Stimulated activated naive CD8-positive, alpha-beta T cell treated with anti-CD3 and anti-CD28 coated beads, Interleukin-15, Interleukin-2, amounts not matched to agents 100 ng/mL and 50 ng/mL, for 24 hours (primary cell): Measurements from ENCODE around the gene ZNF581.

Experiments used
- H3K27ac Mint-ChIP-seq: one replicate; pipeline ENCODE4 v1.8.0; 2021; ENCODE audit warnings: mild to moderate bottlenecking, mixed read lengths
- H3K27me3 Mint-ChIP-seq: one replicate; pipeline ENCODE4 v1.8.0; 2021; ENCODE audit warnings: mixed read lengths
- H3K36me3 Mint-ChIP-seq: one replicate; pipeline ENCODE4 v1.8.0; 2021; ENCODE audit warnings: low read depth, mixed read lengths
- H3K4me1 Mint-ChIP-seq: one replicate; pipeline ENCODE4 v1.8.0; 2021; ENCODE audit warnings: low read depth, mixed read lengths
- H3K4me3 Mint-ChIP-seq: one replicate; pipeline ENCODE4 v1.8.0; 2021; ENCODE audit warnings: mild to moderate bottlenecking, mixed read lengths
- H3K9me3 Mint-ChIP-seq: one replicate; pipeline ENCODE4 v1.8.0; 2021; ENCODE audit warnings: mixed read lengths

The ZNF581 gene

DNA sequence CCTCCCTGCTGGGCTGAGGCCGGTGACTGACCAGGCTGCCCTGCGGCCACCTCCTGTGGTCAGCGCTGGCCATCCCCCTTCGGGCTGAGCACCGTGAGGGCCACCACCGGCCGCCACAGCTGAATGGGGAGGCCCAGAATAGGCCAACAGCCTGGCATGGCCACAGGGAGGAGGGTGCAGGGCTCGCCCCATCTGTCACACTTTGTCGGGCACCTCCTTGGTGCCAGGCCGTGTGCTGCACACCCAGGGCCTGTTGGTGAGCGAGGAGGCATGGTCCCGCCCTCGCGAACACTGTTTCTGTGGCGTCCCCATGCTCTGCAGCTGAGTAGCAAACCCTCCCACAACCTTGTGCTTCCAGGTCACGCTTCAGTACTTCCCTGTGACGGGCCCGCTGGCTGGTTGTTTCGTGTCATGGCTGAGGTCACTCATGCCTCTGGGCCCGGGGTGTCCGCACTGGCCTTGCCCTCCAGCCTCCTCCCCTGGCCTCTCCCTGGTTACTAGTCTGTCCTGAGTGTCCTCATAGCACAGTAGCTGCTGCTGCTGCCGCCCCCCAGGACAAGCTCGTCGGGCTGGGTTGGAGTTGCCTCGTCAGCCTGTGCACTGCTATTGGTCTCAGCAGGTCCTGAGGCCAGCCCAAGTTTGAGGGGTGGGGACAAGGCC, 46.8 kb downstream of the ZNF581 start:
- H3K4me3 Mint-ChIP-seq, result no peak overlapping the region
- peaks cover 24% of the 10 kb centered on the region for H3K36me3 Mint-ChIP-seq
- no peak overlapping the region for H3K27ac Mint-ChIP-seq
- no peaks in the 10 kb centered on the region for H3K4me1 Mint-ChIP-seq
- no peaks in the 10 kb centered on the region for H3K27me3 Mint-ChIP-seq
- H3K9me3 Mint-ChIP-seq, result no peaks in the 10 kb centered on the region

DNA sequence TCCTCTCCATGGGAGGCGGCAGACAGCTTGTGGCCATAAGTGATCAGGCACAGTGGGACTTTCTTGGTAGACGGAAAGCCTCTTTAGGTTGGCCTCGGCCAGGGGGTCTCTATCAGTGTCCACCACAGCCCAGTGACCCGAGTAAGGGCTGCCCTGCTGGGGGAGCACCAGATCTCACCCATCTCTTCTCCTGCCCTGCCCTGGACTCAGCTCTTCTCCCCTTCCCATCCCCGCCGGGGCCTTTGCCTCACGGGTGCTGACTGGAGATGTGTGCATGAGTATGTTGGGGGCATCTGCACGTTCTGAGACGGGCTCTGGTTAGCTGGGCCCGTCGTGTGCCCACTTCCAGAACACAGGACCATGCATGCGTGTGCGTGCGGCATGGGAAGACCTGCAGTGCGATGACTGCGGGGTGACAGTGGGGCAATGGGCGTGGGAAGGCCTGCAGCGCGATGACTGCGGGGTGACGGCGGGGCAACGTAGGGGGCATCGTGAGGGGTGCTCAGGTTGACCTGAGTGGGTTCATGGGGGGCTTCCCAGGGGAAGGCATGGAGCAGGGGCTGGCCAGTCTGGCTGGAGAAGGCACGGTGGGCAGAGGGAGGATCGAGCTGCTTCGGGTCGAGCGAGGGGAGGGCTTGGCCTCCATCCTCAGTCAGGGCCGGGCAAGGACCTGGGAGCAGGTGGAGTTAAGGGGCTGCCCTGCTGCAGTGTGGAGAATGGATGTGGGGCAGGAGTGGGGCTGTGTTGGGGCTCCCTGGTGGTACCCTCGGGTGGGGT, 47.5 kb downstream of the ZNF581 start:
- Mint-ChIP-seq H3K4me3 (no peak overlapping the region), H3K36me3 (peaks cover 19% of the 10 kb centered on the region), H3K27me3 (no peaks in the 10 kb centered on the region)

DNA sequence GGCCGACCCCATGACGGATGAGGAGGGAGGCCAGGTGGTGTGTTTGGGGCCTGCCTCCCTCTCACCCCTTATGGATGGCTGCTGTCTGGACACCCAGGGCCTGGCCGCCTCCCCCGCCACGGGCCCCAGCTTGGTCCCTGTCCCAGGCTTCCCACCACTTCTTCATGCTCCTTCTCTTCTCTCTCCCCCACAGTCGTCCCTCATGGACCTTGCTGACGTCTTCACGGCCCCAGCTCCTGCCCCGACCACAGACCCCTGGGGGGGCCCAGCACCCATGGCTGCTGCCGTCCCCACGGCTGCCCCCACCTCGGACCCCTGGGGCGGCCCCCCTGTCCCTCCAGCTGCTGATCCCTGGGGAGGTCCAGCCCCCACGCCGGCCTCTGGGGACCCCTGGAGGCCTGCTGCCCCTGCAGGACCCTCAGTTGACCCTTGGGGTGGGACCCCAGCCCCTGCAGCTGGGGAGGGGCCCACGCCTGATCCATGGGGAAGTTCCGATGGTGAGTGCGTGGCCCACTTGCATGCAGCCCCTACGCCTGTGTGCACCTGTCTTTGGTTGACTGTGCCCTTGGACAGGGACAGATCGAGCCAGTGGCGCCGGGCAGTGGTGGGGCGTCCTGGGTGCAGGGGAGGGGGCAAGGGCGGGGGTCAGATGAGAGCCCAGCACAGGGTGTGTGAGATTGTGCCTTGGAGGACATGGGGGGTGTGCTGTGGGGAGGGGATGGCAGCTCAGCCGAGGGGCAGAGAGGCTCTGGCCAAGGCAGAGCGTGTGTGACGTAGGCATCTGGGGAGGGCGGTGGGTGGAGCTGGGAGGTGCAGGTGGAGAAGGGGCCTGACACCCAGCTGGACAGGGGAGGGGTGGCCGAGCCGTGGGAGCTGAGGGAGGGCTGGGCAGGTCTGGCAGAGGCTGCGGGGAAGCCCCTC, 48.4 kb downstream of the ZNF581 start:
- H3K27ac Mint-ChIP-seq, result no peak overlapping the region
- no peak overlapping the region for H3K4me3 Mint-ChIP-seq
- peaks cover 13% of the 10 kb centered on the region for H3K36me3 Mint-ChIP-seq
- no peaks in the 10 kb centered on the region for H3K9me3 Mint-ChIP-seq
- no peaks in the 10 kb centered on the region for H3K4me1 Mint-ChIP-seq
- no peaks in the 10 kb centered on the region for H3K27me3 Mint-ChIP-seq

More for the DNA sequence above, 47.5 kb downstream of the ZNF581 start:
- Mint-ChIP-seq H3K27ac (no peak overlapping the region), H3K9me3 (no peaks in the 10 kb centered on the region), H3K4me1 (no peaks in the 10 kb centered on the region)

DNA sequence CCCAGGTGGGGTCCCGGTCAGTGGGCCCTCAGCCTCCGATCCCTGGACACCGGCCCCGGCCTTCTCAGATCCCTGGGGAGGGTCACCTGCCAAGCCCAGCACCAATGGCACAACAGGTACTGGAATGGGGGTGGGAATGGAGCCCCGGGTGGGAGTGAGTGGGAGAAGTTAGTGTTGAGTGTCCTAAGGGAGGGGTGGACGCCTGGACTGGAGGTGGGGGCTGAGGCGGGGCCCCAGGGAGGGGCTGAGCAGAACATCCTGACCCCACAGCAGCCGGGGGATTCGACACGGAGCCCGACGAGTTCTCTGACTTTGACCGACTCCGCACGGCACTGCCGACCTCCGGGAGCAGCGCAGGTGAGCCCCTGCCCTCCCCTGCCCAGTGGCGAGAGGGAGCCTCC, 49.2 kb downstream of the ZNF581 start:
- H3K36me3 Mint-ChIP-seq, result peaks cover 18% of the 10 kb centered on the region
- no peak overlapping the region for H3K4me3 Mint-ChIP-seq
- H3K27me3 Mint-ChIP-seq, result no peaks in the 10 kb centered on the region
- no peaks in the 10 kb centered on the region for H3K9me3 Mint-ChIP-seq
- H3K4me1 Mint-ChIP-seq, result no peaks in the 10 kb centered on the region
- no peak overlapping the region for H3K27ac Mint-ChIP-seq

DNA sequence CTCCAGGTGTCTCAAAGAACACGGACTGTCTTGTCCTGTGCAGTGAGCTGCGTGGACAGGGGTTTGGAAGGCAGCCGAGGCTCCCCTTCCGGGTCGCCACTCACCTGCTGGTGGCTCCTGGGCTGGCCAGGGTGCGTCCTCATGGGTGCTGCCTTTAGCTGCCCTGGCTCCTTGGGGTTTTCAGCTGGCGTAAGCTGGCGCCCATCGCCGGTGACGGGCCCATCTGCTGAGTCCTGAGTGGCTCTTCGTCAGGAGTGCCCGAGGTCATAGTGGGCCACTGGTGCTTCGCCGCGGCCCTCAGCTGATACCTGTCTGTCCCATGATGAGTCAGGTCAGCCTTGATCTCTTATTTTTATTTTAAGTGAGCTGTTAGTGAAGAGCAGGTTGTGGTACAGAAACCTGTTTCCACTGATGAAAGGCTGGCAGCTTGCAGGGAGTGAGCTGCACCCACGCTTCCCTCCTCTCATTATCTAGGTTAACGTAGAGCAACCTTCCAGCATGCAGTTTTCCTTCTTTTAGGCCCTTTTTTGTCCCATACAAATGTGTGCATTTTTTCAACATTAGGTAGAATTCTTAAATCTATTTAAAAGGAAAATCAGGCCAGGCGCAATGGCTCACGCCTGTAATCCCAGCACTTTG, 50.0 kb downstream of the ZNF581 start:
- no peaks in the 10 kb centered on the region for H3K4me1 Mint-ChIP-seq
- no peak overlapping the region for H3K4me3 Mint-ChIP-seq
- H3K27ac Mint-ChIP-seq, result no peak overlapping the region
- no peaks in the 10 kb centered on the region for H3K9me3 Mint-ChIP-seq
- peaks cover 20% of the 10 kb centered on the region for H3K36me3 Mint-ChIP-seq
- H3K27me3 Mint-ChIP-seq, result no peaks in the 10 kb centered on the region

DNA sequence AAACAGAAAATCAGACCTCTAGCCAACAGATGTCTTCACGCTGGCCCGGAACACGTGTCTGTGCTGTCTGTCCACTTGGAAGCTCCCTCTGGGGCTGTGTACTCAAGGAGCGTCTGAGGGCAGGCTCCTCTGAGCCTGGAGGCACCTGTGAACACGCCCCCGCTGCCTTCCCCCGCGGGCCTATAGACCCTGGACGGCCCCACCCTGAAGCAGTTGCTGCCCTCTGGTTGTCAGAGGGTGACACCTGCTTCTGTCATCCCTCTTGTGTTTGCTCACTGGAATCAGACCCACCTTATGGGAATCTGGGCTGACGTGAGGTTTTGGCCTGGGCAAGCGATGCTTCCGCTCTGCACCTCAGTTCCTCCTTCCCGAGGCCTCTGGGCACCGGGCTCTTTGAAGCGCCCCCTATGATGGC, 50.8 kb downstream of the ZNF581 start:
- no peaks in the 10 kb centered on the region for H3K27me3 Mint-ChIP-seq
- H3K9me3 Mint-ChIP-seq, result no peaks in the 10 kb centered on the region
- no peak overlapping the region for H3K27ac Mint-ChIP-seq
- no peak overlapping the region for H3K4me3 Mint-ChIP-seq
- peaks cover 25% of the 10 kb centered on the region for H3K36me3 Mint-ChIP-seq
- no peaks in the 10 kb centered on the region for H3K4me1 Mint-ChIP-seq

DNA sequence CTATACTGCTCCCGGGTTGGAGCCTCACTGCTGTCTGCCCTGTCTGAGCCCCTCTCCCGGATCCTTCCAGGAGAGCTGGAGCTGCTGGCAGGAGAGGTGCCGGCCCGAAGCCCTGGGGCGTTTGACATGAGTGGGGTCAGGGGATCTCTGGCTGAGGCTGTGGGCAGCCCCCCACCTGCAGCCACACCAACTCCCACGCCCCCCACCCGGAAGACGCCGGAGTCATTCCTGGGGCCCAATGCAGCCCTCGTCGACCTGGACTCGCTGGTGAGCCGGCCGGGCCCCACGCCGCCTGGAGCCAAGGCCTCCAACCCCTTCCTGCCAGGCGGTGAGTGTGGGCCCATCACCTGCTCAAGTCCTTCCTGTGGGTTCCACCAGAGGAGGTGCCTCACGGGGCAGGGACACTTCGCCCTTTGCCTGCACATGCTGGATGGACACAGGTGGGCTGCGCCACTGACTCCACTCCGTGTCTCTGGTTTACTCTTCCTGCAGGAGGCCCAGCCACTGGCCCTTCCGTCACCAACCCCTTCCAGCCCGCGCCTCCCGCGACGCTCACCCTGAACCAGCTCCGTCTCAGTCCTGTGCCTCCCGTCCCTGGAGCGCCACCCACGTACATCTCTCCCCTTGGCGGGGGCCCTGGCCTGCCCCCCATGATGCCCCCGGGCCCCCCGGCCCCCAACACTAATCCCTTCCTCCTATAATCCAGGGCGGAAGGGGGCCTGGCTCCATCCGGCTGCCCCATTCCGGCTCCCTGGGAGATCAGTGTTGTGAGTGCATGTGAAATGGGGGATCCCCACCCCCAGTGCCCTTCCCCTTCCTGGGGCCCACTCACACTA, 51.4 kb downstream of the ZNF581 start:
- Mint-ChIP-seq H3K27me3 (no peaks in the 10 kb centered on the region), H3K27ac (no peak overlapping the region), H3K36me3 (peaks cover 29% of the 10 kb centered on the region), H3K4me3 (no peak overlapping the region), H3K9me3 (no peaks in the 10 kb centered on the region), H3K4me1 (no peaks in the 10 kb centered on the region)
